ENCODE results near the gene CROCC2.

DNA sequence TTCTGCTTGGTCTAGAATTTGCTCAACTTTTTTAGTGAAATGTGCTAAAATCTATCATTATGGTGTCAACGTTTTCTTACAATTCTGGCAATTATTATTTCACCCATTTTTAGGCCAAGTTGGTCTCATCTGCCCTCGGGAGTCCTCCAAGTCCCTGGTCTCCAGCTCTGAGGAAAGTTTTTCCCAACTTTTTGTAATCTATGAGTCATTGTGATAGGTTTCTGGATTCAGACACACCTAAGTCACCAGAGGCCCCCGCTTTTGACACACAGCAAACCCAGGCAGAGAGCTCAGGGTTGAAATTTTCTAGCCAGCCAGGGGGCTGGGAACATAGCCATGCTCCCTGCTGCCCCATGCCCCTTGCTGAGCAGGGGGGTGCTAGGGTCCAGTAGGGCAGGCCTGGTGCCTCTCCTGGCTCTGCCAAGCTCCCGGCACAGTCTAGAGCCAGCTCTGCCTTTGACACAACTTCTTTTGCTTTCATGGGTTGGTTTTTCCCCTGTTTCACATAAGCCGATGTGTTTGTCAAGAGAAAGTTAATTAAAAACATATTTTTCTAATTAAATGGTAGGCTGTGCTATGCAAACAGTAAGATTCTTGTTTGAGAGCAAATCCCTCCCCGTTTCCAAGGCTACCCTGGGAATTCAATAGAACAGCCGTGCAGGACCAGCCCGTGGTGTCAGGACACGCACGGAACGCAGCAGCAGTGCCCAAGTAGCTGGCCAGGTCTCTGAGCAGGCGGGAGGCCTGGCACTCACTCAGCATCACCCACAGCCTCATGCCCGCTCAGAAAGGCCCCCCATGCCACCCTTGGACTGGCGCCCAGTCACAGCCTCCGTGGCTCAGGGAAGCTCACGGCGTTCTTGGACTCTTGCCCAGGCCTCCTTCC, 66.7 kb downstream of the CROCC2 start:
- TF ChIP-seq, protein P1, sequence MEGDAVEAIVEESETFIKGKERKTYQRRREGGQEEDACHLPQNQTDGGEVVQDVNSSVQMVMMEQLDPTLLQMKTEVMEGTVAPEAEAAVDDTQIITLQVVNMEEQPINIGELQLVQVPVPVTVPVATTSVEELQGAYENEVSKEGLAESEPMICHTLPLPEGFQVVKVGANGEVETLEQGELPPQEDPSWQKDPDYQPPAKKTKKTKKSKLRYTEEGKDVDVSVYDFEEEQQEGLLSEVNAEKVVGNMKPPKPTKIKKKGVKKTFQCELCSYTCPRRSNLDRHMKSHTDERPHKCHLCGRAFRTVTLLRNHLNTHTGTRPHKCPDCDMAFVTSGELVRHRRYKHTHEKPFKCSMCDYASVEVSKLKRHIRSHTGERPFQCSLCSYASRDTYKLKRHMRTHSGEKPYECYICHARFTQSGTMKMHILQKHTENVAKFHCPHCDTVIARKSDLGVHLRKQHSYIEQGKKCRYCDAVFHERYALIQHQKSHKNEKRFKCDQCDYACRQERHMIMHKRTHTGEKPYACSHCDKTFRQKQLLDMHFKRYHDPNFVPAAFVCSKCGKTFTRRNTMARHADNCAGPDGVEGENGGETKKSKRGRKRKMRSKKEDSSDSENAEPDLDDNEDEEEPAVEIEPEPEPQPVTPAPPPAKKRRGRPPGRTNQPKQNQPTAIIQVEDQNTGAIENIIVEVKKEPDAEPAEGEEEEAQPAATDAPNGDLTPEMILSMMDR (optimal IDR thresholded peaks at IDR 0.05 in 1 of 3, IDR thresholded peaks at IDR 0.05 in 1 of 3, conservative IDR thresholded peaks at IDR 0.05 in 1 of 3; ENCODE audit: extremely low read depth in 1 of 3, insufficient read depth in 2 of 3, low read length in 3 of 3), result no peak
- TF ChIP-seq EZH2 (IDR thresholded peaks at IDR 0.05; ENCODE audit: low read length), result no peak

Measured in keratinocyte (primary cell).